Brain microvascular endothelial cell (primary cell): ENCODE data around the gene PDHX.

Source experiments
- DNase-seq: peaks from one replicate; pipeline ENCODE4 v3.0.0-alpha.2; 2020
- H3K27ac ChIP-seq: fragments of 250-450 bp; sonication (Bioruptor Pico); 2 replicates; pipeline ENCODE4 v1.5.1; 2020; ENCODE audit warnings: mild to moderate bottlenecking, moderate library complexity
- H3K27me3 ChIP-seq: fragments of 250-450 bp; sonication (Bioruptor Pico); replicated peaks from 2 replicates; pipeline ENCODE4 v1.5.1; 2020; ENCODE audit warnings: mild to moderate bottlenecking
- H3K36me3 ChIP-seq: fragments of 250-450 bp; sonication (Bioruptor Pico); replicated peaks from 2 replicates; pipeline ENCODE4 v1.5.1; 2020; ENCODE audit warnings: mild to moderate bottlenecking
- H3K4me3 ChIP-seq: 2 replicates; pipeline ENCODE4 v1.5.1; 2011; ENCODE audit warnings: low read depth, mild to moderate bottlenecking, control low read depth, low read length, moderate library complexity
- in situ Hi-C: cut with HindIII; loops from 2 replicates; pipeline ENCODE4 v1.10.0; 2017; ENCODE audit warnings: low sequenced_read_pairs, low pct_ligation_motif_present
- TF ChIP-seq, protein P1 (sequence below): IDR thresholded peaks from 2 replicates; pipeline ENCODE4 v1.5.1; 2011; ENCODE audit warnings: low read depth, mild to moderate bottlenecking, moderate library complexity, low read length, control low read depth, inconsistent platforms; ENCODE audit errors: missing control alignments

Gene PDHX

DNA sequence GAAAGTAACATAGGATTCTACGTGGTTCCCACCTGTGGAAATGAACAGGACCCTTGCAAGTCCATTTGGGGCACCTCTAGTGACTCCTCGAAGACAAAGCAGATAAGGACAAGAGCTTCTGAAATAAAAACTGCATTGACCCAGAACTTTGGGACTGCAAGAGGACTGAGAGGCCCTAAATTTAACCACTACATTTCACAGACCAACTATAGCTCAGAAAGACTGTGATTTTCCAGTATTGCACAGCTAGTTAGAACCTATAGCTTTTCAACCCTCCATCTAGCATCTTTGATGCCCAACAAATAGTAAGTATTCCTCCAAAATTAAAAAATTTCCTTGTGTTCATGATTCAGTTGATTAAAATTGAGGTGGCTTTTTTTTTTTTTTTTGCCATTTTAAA is 114.9 kb downstream of the PDHX start:
- Histone ChIP-seq H3K27me3 (no peaks in the 10 kb centered on the region), H3K27ac (peak overlapping the region; percentile 86), H3K4me3 (no peak overlapping the region), H3K36me3 (no peaks in the 10 kb centered on the region)
- TF ChIP-seq, protein P1, sequence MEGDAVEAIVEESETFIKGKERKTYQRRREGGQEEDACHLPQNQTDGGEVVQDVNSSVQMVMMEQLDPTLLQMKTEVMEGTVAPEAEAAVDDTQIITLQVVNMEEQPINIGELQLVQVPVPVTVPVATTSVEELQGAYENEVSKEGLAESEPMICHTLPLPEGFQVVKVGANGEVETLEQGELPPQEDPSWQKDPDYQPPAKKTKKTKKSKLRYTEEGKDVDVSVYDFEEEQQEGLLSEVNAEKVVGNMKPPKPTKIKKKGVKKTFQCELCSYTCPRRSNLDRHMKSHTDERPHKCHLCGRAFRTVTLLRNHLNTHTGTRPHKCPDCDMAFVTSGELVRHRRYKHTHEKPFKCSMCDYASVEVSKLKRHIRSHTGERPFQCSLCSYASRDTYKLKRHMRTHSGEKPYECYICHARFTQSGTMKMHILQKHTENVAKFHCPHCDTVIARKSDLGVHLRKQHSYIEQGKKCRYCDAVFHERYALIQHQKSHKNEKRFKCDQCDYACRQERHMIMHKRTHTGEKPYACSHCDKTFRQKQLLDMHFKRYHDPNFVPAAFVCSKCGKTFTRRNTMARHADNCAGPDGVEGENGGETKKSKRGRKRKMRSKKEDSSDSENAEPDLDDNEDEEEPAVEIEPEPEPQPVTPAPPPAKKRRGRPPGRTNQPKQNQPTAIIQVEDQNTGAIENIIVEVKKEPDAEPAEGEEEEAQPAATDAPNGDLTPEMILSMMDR: no peak
- DNase-seq: no peak
- in situ Hi-C loops: no loop called here

- Histone ChIP-seq H3K4me3 (no peak overlapping the region), H3K27ac (peak overlapping the region; percentile 29), H3K27me3 (no peaks in the 10 kb centered on the region), H3K36me3 (no peaks in the 10 kb centered on the region)
- TF ChIP-seq, protein P1: no peak
- DNase-seq: peak; percentile 66
- in situ Hi-C loops: no loop called here
Observed at GRCh38 chr11:35031867-35032266, 115.4 kb downstream of the PDHX start.

DNA sequence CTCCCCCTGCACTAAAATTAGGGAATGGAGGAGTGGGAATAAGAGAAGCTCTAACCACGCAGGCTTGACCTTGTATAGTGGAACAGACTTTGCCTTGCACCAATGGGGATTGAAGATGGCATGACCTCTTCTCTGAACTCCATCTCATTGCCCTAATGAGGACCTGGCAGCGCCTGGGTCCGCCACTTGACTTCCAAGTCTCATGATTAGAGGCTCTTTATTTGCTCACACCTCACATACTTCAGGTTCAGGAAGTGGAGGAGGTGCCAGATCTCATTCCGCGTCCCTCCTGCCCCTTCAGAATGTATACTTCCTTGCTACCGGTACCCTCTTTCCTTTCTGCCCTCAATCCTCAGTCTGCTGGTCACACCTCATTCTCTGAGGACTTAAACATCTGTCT is 116.6 kb downstream of the PDHX start:
- Histone ChIP-seq H3K4me3 (no peak overlapping the region), H3K27ac (no peak overlapping the region), H3K27me3 (no peaks in the 10 kb centered on the region), H3K36me3 (no peaks in the 10 kb centered on the region)
- TF ChIP-seq, protein P1: no peak
- no peak for DNase-seq
- in situ Hi-C loops: no loop called here

DNA sequence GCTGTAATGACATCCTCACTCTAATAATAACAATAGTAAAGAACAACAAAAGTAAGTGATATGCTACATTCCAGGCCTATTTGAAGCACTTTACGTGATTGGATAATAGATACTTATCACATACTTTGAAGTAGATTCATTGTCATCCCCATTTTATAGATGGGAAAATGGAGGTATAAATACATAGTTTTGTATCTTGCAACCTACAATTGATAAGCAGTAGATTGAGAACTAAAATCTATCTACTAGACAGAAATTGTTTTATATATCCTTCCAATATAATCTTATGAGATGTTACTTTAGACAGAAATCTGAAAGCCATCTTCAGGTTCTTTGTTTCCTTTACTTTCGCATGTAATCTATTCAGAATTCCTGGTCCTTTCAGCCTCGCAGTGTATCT is 118.0 kb downstream of the PDHX start:
- no peak overlapping the region for H3K4me3 ChIP-seq
- H3K36me3 ChIP-seq: no peaks in the 10 kb centered on the region
- DNase-seq: no peak
- in situ Hi-C loops: no loop called here
- TF ChIP-seq, protein P1: no peak
- H3K27me3 ChIP-seq: no peaks in the 10 kb centered on the region
- H3K27ac ChIP-seq: no peak overlapping the region

DNA sequence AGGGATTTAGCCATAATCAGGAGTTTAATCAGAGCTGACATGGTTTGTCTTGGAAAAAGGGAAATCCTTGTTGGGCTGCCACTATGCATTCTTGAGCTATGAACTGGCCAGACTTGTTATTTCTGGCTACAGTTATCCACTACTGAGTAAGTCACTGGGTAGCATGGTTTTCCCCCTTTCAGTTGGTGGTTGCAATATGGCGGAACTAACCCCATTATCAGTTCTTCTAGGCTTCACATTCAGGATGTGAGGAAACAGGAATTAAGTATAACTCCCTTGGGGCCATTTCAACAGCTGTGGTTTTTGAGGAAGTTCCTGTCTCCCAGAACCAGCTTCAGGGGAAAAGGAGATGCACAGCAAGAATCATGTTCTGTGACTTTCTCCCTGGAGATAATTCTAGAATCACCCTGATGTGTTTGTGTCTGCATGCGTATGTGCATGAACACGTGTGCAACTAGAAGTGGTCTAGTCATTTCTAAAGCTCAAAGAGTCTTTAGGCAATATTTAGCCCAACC is 119.5 kb downstream of the PDHX start:
- Histone ChIP-seq H3K36me3 (no peaks in the 10 kb centered on the region), H3K27ac (peak overlapping the region; percentile 71), H3K4me3 (no peak overlapping the region), H3K27me3 (no peaks in the 10 kb centered on the region)
- DNase-seq: peak; percentile 98
- TF ChIP-seq, protein P1: no peak
- in situ Hi-C loops: no loop called here

DNA sequence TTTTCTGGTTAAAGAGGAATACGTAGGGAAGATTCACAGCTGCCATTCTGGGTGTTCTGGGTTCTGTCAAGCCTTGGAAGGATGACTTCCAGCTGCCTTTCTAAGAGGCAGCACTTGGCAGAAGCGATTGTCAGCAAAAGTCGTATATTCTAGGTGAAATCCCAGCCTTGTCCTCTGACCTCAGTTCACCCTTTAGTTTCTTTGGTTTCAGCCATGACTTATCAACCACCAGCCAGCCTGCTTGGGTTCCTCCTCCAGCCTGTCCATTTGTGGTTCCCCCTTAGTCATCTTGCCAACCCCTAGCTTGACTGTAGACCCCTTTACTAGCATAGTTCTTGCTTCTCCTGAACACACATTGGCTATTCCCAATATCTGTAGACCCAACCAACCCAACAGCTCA is 120.2 kb downstream of the PDHX start:
- peak overlapping the region; percentile 71 for H3K27ac ChIP-seq
- no peaks in the 10 kb centered on the region for H3K27me3 ChIP-seq
- in situ Hi-C loops: no loop called here
- no peak overlapping the region for H3K4me3 ChIP-seq
- H3K36me3 ChIP-seq: no peaks in the 10 kb centered on the region
- DNase-seq: no peak
- TF ChIP-seq, protein P1: no peak
